Nephron progenitor cell (in vitro differentiated cells): ENCODE measurements around the gene CUL4B.
A peak's percentile ranks its signal among the peaks of the same experiment; 100 is the strongest.
"Not testable (repeated sequence)": the region's sequence is repeated elsewhere in the genome, so short reads cannot be mapped to it uniquely, and the experiment has no call there.

Experiments
- DNase-seq: peaks from one replicate; pipeline ENCODE4 v3.0.0; 2021
- H3K27ac Mint-ChIP-seq: 2 replicates; pipeline ENCODE4 v1.8.0; 2021; ENCODE audit warnings: mild to moderate bottlenecking, moderate library complexity, mixed read lengths
- H3K27me3 Mint-ChIP-seq: 2 replicates; pipeline ENCODE4 v1.8.0; 2021; ENCODE audit warnings: mild to moderate bottlenecking, low read depth, mixed read lengths; ENCODE audit not compliant: poor library complexity
- H3K36me3 Mint-ChIP-seq: 2 replicates; pipeline ENCODE4 v1.8.0; 2021; ENCODE audit warnings: low read depth, mixed read lengths
- H3K4me1 Mint-ChIP-seq: 2 replicates; pipeline ENCODE4 v1.8.0; 2021; ENCODE audit warnings: mixed read lengths
- H3K4me3 Mint-ChIP-seq: 2 replicates; pipeline ENCODE4 v1.8.0; 2021; ENCODE audit warnings: mild to moderate bottlenecking, moderate library complexity, mixed read lengths
- H3K9me3 Mint-ChIP-seq: 2 replicates; pipeline ENCODE4 v1.8.0; 2021; ENCODE audit warnings: mild to moderate bottlenecking, moderate library complexity, mixed read lengths
- TF ChIP-seq, protein P1 (sequence below): fragments of 200-600 bp; sonication (generic); IDR thresholded peaks from 2 replicates; pipeline ENCODE4 v1.5.0; 2021; ENCODE audit warnings: antibody characterized with exemption

CUL4B gene

DNA sequence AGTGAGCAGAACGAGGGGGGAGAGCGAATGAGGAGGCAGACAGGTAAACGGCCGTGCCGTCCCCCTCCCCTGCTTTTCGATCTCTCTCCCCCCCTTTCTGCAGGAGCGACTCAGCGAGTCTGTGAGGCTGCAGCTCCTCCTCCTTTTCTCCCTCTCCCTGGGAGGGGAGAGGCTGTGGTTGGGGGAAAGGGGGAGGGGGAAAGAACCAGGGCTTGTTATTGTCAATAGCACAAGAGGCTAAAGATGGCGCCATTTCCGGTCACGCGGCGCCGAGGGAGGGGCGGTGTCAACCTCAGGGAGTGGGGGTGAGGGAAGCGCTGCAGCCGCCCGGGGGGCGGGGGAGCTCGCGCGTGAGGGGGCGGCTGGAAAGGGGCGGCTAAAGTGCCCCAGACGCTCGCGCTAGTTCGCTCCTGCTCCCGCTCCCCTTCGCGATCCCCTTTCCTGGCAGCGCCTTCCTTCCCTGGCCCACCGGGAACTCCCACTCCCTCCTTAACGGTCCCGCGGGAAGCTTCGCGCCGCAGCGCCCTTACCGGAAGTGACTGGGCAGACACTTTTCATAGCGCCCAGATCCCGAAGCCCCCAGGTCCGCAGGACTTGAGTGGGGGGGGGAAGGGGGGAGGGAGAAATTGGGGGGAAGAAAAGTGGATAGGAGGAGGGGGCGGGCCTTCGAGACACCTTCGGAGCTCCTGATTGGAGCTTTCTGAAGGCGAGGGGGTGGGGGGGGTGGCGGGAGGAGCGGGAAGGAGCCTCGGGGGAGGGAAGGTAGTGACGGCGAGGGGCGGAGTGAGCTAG, at the start of gene CUL4B:
Gene CUL4B (minus strand): TSS at position 121 of the 792 bp plus-strand sequence. CDS start 324 bp downstream, outside the sequence.
- TF ChIP-seq, protein P1, sequence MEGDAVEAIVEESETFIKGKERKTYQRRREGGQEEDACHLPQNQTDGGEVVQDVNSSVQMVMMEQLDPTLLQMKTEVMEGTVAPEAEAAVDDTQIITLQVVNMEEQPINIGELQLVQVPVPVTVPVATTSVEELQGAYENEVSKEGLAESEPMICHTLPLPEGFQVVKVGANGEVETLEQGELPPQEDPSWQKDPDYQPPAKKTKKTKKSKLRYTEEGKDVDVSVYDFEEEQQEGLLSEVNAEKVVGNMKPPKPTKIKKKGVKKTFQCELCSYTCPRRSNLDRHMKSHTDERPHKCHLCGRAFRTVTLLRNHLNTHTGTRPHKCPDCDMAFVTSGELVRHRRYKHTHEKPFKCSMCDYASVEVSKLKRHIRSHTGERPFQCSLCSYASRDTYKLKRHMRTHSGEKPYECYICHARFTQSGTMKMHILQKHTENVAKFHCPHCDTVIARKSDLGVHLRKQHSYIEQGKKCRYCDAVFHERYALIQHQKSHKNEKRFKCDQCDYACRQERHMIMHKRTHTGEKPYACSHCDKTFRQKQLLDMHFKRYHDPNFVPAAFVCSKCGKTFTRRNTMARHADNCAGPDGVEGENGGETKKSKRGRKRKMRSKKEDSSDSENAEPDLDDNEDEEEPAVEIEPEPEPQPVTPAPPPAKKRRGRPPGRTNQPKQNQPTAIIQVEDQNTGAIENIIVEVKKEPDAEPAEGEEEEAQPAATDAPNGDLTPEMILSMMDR: no peak
- Mint-ChIP-seq H3K27ac (peak within 1 kb of the TSS; percentile 98), H3K27me3 (no peaks in the 10 kb centered on the region), H3K36me3 (peaks cover 9% of the 10 kb centered on the region), H3K4me1 (peaks cover 28% of the 10 kb centered on the region), H3K4me3 (peak within 1 kb of the TSS; percentile 91), H3K9me3 (peaks cover 34% of the 10 kb centered on the region)
- DNase-seq: peak; percentile 84

DNA sequence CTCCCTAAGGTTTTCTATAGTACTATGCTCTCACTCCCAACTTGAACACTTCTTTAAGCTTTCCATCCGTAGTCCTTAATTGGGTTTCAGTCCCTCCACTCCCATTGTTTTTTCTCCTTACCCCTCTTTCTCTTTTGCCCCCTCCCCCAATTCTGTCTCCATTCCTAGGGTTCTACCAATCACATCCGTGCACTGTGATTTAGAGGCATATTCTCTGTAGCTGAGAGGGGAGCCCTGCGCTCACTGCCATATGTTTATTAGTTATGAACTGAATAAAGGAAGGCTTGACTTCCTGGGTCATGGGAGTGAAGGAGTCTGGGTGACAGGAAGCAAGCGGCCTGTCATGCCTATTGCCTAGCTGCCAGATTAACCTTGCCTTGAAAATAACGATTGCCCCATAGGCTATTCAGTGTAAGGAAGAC, 43.6 kb upstream of the CUL4B start:
- DNase-seq: no peak
- H3K27ac Mint-ChIP-seq: peak overlapping the region; percentile 97
- H3K27me3 Mint-ChIP-seq: peaks cover 5% of the 10 kb centered on the region
- TF ChIP-seq, protein P1: no peak
- H3K4me1 Mint-ChIP-seq: peaks cover 12% of the 10 kb centered on the region
- peaks cover 7% of the 10 kb centered on the region for H3K36me3 Mint-ChIP-seq
- peak overlapping the region; percentile 95 for H3K4me3 Mint-ChIP-seq
- H3K9me3 Mint-ChIP-seq: peaks cover 42% of the 10 kb centered on the region

DNA sequence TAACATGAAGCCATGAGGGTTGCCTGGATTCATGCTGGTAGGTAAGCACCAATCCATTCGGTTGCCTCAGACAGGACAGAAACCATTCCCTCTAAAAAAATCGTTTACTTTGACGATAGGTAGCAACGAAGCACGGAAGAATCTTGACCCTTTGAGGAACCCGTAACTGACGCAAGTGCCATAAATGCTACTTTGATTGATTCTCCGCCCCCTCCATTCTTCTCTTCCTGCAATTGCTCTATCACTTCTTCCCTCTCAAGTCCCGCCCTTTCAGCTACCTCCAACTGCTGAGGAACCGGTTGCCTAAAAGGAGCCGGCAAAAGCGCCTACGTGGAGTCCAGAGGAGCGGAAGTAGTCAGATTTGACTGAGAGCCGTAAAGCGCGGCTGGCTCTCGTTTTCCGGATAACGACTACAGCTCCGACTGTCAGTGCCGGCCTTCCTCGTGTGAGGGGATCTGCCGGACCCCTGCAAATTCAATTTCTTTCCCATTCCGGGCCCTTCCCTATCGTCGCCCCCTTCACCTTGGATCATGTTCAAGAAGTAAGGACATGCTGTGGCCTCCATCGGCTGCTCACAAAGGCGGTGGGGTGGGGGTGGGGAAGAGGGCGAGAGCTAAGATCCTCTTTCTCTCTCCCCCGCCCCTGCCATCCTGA, 43.1 kb upstream of the CUL4B start, which contains the start of gene MCTS1:
Gene MCTS1 (plus strand): TSS at position 395 of the 654 bp plus-strand sequence. CDS start 136 bp downstream, at position 531.
- Mint-ChIP-seq H3K4me3 (peak within 1 kb of the TSS; percentile 95), H3K9me3 (peaks cover 45% of the 10 kb centered on the region), H3K36me3 (peaks cover 5% of the 10 kb centered on the region), H3K27ac (peak within 1 kb of the TSS; percentile 97), H3K4me1 (peaks cover 12% of the 10 kb centered on the region), H3K27me3 (peaks cover 8% of the 10 kb centered on the region)
- TF ChIP-seq, protein P1: no peak
- DNase-seq: peak; percentile 67

DNA sequence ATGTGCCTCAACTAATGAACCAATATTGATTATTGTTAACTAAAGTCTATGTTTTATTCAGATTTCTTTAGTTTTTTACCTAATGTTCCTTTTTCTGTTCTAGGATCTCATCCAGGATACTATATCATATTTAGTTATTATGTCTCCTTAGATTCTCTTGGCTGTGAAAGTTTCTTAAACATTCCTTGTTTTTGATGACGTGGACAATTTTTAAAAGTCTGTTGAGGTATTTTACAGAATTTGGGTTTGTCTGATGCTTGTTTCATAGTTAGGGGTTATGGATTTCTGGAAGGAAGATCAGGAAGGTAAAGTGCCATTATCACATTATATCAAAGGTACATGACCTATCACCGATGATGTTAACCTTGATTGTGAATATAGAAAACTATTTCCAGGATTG, 24.9 kb upstream of the CUL4B start:
- H3K4me1 Mint-ChIP-seq: no peaks in the 10 kb centered on the region
- TF ChIP-seq, protein P1: no peak
- no peak overlapping the region for H3K4me3 Mint-ChIP-seq
- H3K27me3 Mint-ChIP-seq: peaks cover 12% of the 10 kb centered on the region
- H3K9me3 Mint-ChIP-seq: peaks cover 51% of the 10 kb centered on the region
- DNase-seq: no peak
- H3K27ac Mint-ChIP-seq: no peak overlapping the region
- H3K36me3 Mint-ChIP-seq: no peaks in the 10 kb centered on the region

DNA sequence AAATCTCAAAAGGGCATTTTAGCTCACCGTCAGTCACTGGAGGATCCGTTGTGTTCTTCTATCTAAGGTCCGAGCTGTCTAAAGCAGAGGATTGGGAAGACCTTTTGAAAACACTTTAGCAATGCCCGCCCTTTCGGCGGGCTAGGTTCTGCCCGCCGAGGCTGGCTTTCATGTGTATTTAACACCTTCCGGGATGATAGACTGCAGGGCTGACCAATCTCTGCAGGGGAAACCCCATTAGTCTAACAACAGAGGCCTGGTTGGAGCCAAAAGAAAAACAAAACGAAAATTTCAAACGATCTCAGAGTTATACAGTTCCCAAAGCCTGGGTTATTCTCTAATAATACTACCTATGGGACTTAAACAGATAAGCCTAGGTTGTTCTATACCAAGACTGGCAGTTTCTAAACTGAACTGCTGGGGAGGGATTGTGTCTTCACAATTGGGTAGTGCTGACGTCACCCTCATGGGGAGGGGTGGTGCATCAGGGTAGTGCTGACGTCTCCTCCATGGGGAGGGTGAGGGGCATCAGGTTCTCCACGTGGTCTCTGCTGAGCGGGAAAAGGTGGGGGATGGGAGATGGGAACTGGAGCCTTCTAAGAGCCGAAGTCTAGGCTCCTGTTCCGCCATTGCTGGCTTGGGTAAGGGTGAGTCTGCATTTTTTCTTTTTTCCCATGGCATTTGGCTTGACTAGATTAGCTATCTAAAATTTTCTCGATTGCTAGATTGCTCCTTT, 14.8 kb upstream of the CUL4B start:
- TF ChIP-seq, protein P1: no peak
- DNase-seq: no peak
- H3K4me1 Mint-ChIP-seq: no peaks in the 10 kb centered on the region
- H3K27me3 Mint-ChIP-seq: no peaks in the 10 kb centered on the region
- H3K27ac Mint-ChIP-seq: no peak overlapping the region
- H3K36me3 Mint-ChIP-seq: peaks cover 7% of the 10 kb centered on the region
- H3K4me3 Mint-ChIP-seq: no peak overlapping the region
- peaks cover 64% of the 10 kb centered on the region for H3K9me3 Mint-ChIP-seq

DNA sequence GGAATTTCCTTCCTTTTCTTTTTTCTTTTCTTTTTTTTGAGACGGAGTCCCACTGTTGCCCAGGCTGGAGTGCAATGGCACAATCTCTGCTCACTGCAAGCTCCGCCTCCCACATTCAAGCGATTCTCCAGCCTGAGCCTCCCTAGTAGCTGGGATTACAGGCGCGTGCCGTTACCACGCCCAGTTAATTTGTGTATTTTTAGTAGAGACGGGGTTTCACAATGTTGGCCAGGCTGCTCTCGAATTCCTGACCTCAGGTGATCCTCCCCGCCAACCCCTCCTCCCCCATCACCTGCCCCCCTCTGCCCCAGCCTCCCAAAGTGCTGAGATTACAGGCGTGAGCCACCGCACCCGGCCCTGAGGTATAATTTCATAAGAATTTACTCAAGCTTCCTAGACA, 13.0 kb upstream of the CUL4B start:
- not testable (repeated sequence) for H3K36me3 Mint-ChIP-seq, H3K4me3 Mint-ChIP-seq, DNase-seq, H3K27ac Mint-ChIP-seq, H3K27me3 Mint-ChIP-seq, H3K4me1 Mint-ChIP-seq
- H3K9me3 Mint-ChIP-seq: peaks cover 60% of the 10 kb centered on the region
